Activated CD4-positive, alpha-beta T cell treated with anti-CD3 and anti-CD28 coated beads for 48 hours (primary cell): ENCODE results near the gene DDX3X.
"Not testable (repeated sequence)": the region's sequence is repeated elsewhere in the genome, so short reads cannot be mapped to it uniquely, and the experiment has no call there.

Source experiments
- DNase-seq: peaks from one replicate; pipeline ENCODE4 v3.0.0-alpha.2; 2020

Gene DDX3X

GRCh38 chrX:41333744-41334362, at the start of gene DDX3X:
Gene DDX3X (plus strand): TSS chrX:41334162. CDS start chrX:41334253, 91 bp downstream.
- DNase-seq: peak; percentile 88

GRCh38 chrX:41285928-41286327, 48.0 kb upstream of the DDX3X start:
- DNase-seq: not testable (repeated sequence)

DNA sequence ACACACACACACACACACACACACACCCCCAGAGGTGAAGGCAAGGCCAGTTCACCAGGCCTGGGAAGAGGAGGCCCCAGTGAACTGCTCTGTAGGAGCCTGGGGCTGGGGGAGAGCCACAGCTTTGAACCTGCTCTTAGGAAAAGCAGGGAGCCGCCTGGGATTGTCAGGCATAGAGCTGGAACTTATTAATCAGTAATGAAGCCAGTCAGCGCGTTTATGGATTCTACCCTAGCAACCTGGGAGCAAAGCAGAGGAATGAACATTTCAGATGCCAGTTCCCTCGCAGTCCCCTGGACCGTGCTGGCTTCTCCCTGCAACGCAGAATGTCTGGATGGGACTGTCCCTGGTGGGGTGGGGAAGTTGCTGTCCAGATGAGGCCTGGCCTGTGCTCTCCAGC, 45.3 kb upstream of the DDX3X start:
- no peak for DNase-seq

DNA sequence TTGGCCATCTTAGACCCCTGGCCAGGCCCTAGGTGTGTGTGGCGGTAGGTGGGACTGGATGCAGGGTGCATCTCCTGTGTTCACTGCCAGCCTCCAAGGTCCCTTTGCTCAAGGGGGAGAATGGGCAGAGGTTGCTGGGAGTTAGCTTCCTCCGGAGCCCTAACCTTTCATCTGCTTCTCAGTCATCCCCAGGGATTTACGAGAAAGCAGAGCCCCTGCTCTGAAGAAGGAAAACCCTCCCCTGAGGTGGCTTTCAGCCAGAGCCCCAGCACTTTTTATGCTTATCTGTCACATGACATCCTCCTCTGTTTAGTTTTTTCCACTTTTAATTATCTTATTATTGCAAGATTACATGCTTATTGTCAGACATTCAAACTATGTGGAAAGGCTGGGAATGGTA, 44.9 kb upstream of the DDX3X start:
- DNase-seq: no peak

- DNase-seq: no peak
Measured at GRCh38 chrX:41291309-41291708, 42.7 kb upstream of the DDX3X start.

GRCh38 chrX:41293269-41293668, 40.7 kb upstream of the DDX3X start:
- DNase-seq: peak; percentile 9

DNA sequence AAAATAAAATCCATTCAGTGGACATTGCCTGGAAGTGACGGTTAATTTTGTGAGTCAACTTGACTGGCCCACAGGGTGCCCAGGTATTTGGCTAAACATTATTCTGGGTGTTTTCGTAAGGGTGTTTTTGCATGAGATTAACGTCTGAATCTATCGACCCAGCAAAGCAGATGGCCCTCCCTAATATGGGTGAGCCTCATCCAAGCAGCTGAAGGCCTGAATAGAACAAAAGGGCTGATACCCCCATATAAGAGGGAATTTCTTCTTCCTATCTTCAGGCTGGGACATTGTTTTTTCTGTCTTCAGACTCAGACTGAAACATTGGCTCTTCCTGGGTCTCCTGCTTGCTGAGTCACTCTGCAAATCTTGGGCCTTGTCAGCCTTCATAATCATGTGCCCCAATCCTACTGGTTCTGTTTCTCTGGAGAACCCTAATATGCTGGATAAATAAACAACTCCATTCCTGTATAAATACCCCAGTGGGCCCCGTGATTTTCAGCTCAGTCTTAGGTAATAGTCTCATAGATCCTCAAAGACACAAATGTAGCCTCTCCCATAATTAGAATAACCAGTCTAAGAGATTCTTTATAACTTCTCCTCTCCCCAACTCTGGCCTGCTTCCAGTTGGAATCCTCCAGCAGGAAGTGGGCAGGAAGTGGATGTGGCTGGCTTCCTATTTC, 33.1 kb upstream of the DDX3X start:
- DNase-seq: no peak

DNA sequence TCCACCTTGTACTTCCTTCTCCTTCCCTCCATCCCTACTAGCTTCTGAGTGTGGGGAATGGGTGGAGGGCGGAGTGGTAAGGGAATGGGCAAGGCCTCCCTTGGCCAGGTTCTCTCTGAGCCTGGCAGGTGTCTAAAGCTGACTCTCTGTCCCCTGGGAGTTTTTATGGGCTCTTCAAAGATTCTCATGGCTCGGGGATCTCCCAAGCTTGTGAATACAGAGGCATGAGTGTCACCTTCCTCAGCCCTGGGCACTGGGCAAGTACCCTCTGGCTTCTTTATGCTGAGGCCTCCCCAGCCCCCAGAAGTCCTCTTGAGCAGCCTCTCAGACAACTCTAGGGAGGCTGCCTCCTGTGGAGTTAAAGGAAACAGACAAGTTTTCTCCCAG, 32.5 kb upstream of the DDX3X start:
- DNase-seq: no peak

GRCh38 chrX:41302370-41302769, 31.6 kb upstream of the DDX3X start:
- DNase-seq: no peak

DNA sequence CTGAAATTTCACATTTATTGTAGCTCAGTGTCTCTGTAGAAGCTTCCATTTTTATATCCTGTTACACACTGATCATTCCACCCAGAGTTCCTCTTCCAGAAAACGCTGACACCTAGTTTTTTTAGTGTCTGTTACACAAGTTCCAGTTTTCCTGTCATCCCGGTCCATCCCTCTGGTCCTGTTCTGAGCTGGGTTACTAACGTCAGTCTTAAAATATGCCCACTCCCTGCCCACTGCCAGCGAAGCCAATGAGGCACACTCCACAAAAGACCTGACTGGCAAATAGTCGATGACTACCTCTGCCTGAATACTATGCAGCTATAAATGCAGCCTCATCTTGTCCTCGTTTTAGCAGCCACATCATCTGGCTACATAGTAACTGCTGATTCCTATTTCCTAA, 30.9 kb upstream of the DDX3X start:
- no peak for DNase-seq

DNA sequence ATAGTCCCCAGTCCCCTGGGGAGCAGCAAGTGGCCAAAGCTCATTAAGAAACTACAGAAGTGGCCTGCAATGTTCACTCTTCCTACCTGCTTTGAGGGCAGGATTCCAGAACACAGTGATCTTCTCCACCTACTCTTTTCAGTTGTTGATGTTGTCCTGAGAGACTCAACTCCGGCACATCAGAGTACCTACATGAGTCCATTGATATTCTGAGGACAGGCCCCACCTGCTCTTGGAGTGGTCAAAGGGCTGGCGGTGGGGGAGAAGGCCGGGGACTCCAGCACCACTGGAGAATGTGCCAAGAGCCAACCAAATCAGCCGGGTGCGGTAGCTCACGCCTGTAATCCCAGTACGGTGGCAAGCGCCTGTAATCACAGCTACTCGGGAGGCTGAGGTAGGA, 29.8 kb upstream of the DDX3X start:
- DNase-seq: no peak

DNA sequence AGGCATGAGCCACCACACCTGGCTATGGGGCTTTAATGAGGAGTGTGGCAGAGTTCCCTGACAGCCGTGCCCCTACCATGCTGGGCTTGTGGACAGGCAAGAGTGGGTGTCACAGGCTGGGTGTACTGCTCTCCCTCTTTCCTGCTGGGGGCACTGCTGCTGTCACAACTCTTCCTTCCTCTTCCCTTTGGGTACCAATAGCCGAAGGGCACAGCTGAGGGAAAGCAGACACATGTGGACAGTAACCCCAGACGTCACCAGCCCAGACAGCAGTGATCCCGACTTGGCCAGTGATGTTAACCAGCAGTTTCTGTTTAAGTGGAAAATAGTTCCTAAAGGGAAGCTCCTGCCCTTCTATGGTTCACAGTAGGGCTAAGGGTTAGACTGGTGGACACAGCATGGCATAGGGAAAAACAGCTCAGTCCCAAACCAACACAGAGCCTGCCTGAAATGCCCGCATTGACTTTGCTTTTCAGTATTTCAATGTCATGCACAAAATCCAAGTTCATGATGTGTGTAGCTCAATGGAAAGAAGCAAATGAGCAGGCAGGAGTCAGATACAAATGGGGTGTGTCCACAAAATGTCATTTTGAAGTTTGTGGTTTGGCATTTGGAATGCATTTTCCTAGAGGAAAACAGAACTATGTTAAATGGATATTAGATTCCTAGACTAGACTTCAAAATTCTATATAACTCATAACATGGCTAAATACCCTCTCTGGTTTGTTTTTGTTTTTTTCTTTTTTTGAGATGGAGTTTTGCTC, 24.9 kb upstream of the DDX3X start:
- no peak for DNase-seq

GRCh38 chrX:41312786-41313185, 21.2 kb upstream of the DDX3X start:
- no peak for DNase-seq

DNA sequence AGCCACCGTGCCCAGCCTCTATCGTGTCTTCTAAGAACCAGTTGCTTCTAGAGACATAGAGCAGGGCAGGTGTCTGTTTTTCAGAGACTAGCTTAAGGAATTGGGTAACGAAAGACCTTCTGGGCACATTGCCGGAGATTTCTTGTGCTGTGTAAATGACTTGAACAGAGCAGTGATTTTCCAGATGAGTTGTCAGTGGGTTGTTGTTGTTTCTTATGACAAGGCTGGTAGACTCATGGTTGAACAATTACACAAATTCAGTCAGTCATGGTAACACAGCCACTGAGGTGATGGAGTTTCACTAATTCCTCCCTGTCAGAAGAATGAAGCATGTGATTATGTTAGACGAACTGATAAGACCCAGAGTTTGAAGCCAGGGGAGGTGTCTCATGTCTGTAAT, 20.5 kb upstream of the DDX3X start:
- no peak for DNase-seq

DNA sequence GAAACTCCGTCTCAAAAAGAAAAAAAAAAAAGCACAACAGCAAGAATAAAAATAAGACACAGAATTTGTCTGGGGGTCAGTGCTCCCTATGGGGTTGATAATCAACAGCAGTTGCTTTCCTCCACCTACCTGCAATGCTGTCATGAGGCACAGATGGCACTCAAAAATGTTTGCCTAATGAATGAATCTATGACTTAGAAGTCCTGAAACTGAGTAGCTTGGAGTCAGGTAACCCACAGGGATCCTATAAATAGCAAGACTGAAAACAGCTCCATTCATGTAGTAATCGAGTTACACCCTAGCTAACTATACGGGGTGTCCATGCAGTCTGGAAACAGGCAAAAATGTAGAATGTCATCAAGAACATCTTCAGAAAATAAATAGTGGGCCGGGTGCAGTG, 19.8 kb upstream of the DDX3X start:
- DNase-seq: no peak

DNA sequence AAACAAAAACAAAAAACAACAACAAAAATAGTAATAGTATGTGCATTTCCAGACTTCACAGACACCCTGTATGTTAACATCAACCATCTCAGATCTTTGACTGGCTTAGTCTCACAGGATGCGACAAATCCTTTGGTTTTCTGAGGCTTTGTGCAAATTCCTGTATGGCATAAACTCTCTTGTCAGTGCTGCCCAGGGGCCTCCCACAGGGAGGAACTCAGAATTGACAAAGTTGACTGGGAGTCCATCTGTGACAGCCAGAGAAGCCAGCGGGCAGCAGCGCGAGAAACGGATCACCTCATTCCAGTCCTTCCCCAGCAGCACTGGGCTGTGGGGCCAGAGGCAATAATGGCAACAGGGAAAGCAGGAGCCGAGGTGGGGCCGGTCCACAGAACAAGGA, 19.1 kb upstream of the DDX3X start:
- DNase-seq: no peak

DNA sequence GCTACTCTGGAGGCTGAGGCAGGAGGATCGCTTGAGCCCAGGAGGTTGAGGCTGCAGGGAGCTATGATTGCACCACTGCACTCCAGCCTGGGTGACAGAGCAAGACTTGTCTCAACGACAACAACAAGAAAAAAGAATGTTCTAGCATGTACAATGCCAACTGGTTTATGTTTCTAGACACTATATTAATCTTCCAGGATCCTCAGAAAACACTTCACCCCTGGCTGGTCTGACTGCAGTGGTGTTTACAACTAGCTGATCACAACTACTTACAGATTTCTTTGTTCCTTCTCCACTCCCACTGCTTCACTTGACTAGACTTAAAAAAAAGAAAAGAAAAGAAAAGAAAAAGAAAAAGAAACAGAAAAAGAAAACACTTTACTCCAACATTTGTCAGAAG, 17.7 kb upstream of the DDX3X start:
- DNase-seq: not testable (repeated sequence)

GRCh38 chrX:41317477-41318208, 16.3 kb upstream of the DDX3X start:
- no peak for DNase-seq

GRCh38 chrX:41320393-41320792, 13.6 kb upstream of the DDX3X start:
- no peak for DNase-seq

- no peak for DNase-seq
Measured at GRCh38 chrX:41322821-41323603, 10.9 kb upstream of the DDX3X start.

DNA sequence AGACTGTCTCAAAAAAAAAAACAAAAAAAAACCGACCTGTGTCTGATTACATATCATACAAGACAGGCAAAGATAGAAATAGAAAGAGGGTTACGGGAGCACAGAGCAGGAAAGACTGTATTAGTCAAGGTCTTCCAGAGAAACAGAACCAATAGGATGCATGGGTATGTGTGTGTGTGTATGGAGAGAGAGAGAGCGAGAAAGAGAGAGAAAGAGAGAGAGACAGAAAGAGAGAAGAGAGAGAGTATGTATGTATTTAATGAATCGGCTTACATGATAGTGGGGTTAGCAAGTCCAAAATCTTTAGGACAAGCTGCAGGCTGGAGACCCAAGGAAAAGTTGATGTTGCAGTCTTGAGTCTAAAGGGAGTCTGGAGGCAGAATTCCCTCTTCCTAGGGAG, 7.5 kb upstream of the DDX3X start:
- DNase-seq: no peak

DNA sequence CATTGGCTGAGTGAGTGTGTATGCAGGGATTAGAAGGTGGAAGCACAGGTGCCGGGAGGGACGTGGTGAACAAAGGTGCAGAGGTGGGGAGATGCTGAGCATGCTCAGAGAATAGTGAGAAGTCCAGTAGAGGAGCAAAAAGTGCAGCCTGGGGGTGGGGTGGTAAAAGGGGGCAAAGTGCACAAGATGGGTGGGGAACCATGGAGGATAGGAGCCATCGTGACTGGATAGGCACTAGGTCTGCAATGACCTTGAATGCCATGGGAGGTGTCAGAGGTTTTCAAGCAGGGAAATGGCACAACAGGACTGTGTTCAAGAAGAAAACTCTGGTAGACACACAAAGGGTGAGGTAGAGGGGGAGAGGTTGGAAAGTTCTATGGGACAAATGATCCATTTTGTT, 6.6 kb upstream of the DDX3X start:
- DNase-seq: no peak

DNA sequence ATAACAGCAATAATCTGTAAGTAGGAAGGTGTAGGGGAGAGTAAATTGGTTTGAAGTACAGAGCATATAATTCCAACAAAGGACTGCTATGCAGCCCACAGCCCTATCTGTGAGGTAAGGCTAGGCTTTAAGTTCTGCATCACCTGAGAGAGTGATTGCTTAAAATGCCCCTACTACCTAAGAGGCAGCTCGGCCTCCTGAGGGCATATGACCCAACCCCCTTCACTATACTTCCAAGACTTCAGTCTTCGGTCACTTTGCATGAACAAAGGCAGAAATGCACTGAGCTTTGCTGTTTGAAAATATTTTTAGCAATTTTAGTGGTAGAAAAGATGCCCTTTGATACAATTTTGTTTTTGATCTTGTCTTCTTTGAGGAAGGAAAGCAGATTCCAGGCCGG, 4.9 kb upstream of the DDX3X start:
- no peak for DNase-seq
